Mononuclear cell (primary cell): ENCODE data around the gene BCL2L12. TPM values are rescaled to one million over a fixed set of nuclear protein-coding genes. Genes with fewer than 3 reads are reported as not detected.

Experiments
- total RNA-seq: library from RNA; depleted of rRNA; stranded (reverse); fragments of >200 nt; gene quantifications from one replicate; pipeline ENCODE4 v1.2.3, GENCODE V29; 2012

BCL2L12 gene
- total RNA-seq, 1 donor = 1.8 TPM

Other genes starting within 250 kb of the BCL2L12 start
- gene PTH2, start 242.5 kb upstream of the BCL2L12 start, total RNA-seq = not detected
- not detected for gene GFY, start 240.5 kb upstream of the BCL2L12 start, total RNA-seq
- not detected for gene SLC17A7, start 224.4 kb upstream of the BCL2L12 start, total RNA-seq
- gene PIH1D1, start 214.1 kb upstream of the BCL2L12 start, total RNA-seq = 45.2 TPM
- gene ALDH16A1, start 212.7 kb upstream of the BCL2L12 start, total RNA-seq = 13.7 TPM
- 49.6 TPM for gene FLT3LG, start 191.7 kb upstream of the BCL2L12 start, total RNA-seq
- gene RPL13A, start 178.3 kb upstream of the BCL2L12 start, total RNA-seq = 4,457 TPM
- 8,046 TPM for gene RPS11, start 169.5 kb upstream of the BCL2L12 start, total RNA-seq
- gene FCGRT, start 153.3 kb upstream of the BCL2L12 start, total RNA-seq = 123 TPM
- 1.6 TPM for gene RCN3, start 137.9 kb upstream of the BCL2L12 start, total RNA-seq
- 88.6 TPM for gene NOSIP, start 85.4 kb upstream of the BCL2L12 start, total RNA-seq
- gene PRRG2, start 84.6 kb upstream of the BCL2L12 start, total RNA-seq = 1.4 TPM
- 6.4 TPM for gene PRR12, start 74.8 kb upstream of the BCL2L12 start, total RNA-seq
- gene RRAS, start 25.8 kb upstream of the BCL2L12 start, total RNA-seq = 8.7 TPM
- gene SCAF1, start 23.7 kb upstream of the BCL2L12 start, total RNA-seq = 8.9 TPM
- gene IRF3, start 76 bp upstream of the BCL2L12 start, total RNA-seq = 27.2 TPM
- gene PRMT1, start 11.3 kb downstream of the BCL2L12 start, total RNA-seq = 51.1 TPM
- 0.84 TPM for gene ADM5, start 23.7 kb downstream of the BCL2L12 start, total RNA-seq
- 0.73 TPM for gene CPT1C, start 25.2 kb downstream of the BCL2L12 start, total RNA-seq
- 0.31 TPM for gene TSKS, start 97.4 kb downstream of the BCL2L12 start, total RNA-seq
- gene AP2A1, start 101.1 kb downstream of the BCL2L12 start, total RNA-seq = 30.2 TPM
- 4.6 TPM for gene FUZ, start 147.4 kb downstream of the BCL2L12 start, total RNA-seq
- 15.1 TPM for gene MED25, start 152.4 kb downstream of the BCL2L12 start, total RNA-seq
- 26.1 TPM for gene PTOV1, start 185.2 kb downstream of the BCL2L12 start, total RNA-seq
- gene PNKP, start 201.6 kb downstream of the BCL2L12 start, total RNA-seq = 28.4 TPM
- 3.0 TPM for gene AKT1S1, start 211.4 kb downstream of the BCL2L12 start, total RNA-seq
- gene TBC1D17, start 211.8 kb downstream of the BCL2L12 start, total RNA-seq = 6.1 TPM
- 2.0 TPM for gene IL4I1, start 231.0 kb downstream of the BCL2L12 start, total RNA-seq